ENCODE data around the gene ZNF205. TPM values are rescaled to one million over a fixed set of nuclear protein-coding genes. Genes with fewer than 3 reads are reported as not detected.

The ZNF205 gene
- total and polyA plus RNA-seq, 2 of the 13 experiments (the other 11 are each of a cell fraction or from before 2014, with no cell fraction given) = 5.8 to 10.2 TPM

- TF ChIP-seq ZNF101 (CRISPR knock-in tag; IDR thresholded peaks at IDR 0.05; ENCODE audit: borderline replicate concordance, low read depth) (peak; percentile 23; the same call in 1 of the 2 replicates), ZNF879 (CRISPR knock-in tag; IDR thresholded peaks at IDR 0.05) (0 out of 2 replicates have a peak, but pooled peaks have one; percentile 52), MNT (IDR thresholded peaks at IDR 0.05) (0 out of 2 replicates have a peak, but pooled peaks have one; percentile 22), MYC (CRISPR knock-in tag; IDR thresholded peaks at IDR 0.05; ENCODE audit: borderline replicate concordance) (peak; percentile 58; the same call in 1 of the 2 replicates), JUNB (CRISPR knock-in tag; IDR thresholded peaks at IDR 0.05; ENCODE audit: borderline replicate concordance) (peak; percentile 3; the same call in 1 of the 2 replicates), ZNF563 (CRISPR knock-in tag; IDR thresholded peaks at IDR 0.05) (peak; percentile 19; the same call in 1 of the 2 replicates), GATAD1 (CRISPR knock-in tag; IDR thresholded peaks at IDR 0.05) (no peak), ZSCAN21 (CRISPR knock-in tag; IDR thresholded peaks at IDR 0.05; ENCODE audit: borderline replicate concordance) (peak; percentile 42; the same call in 1 of the 2 replicates), SIN3A (IDR thresholded peaks at IDR 0.05; ENCODE audit: borderline replicate concordance, low read depth, low read length) (peak; percentile 15; the same call in 1 of the 2 replicates), PITX1 (CRISPR knock-in tag; IDR thresholded peaks at IDR 0.05) (no peak), ZNF350 (CRISPR knock-in tag; IDR thresholded peaks at IDR 0.05; ENCODE audit: borderline replicate concordance, low read depth) (no peak; the same call in 1 of the 2 replicates), SNAI1 (CRISPR knock-in tag; IDR thresholded peaks at IDR 0.05; ENCODE audit: borderline replicate concordance) (0 out of 2 replicates have a peak, but pooled peaks have one; percentile 20), RBFOX2 (IDR thresholded peaks at IDR 0.05; ENCODE audit: low read depth, low read length) (0 out of 2 replicates have a peak, but pooled peaks have one; percentile 31), ZNF670 (CRISPR knock-in tag; IDR thresholded peaks at IDR 0.05; ENCODE audit: borderline replicate concordance) (0 out of 2 replicates have a peak, but pooled peaks have one; percentile 12), ZBTB46 (CRISPR knock-in tag; IDR thresholded peaks at IDR 0.05; ENCODE audit: borderline replicate concordance) (peak; percentile 45; the same call in 1 of the 2 replicates), HINFP (CRISPR knock-in tag; IDR thresholded peaks at IDR 0.05; ENCODE audit: low read depth) (0 out of 2 replicates have a peak, but pooled peaks have one; percentile 12), HOXA5 (CRISPR knock-in tag; IDR thresholded peaks at IDR 0.05) (0 out of 2 replicates have a peak, but pooled peaks have one; percentile 30), ZFP91 (CRISPR knock-in tag; IDR thresholded peaks at IDR 0.05; ENCODE audit: borderline replicate concordance) (peak; percentile 7; the same call in 1 of the 2 replicates), ZFX (CRISPR knock-in tag; IDR thresholded peaks at IDR 0.05; ENCODE audit: low read depth) (peak; percentile 75), SAP130 (CRISPR knock-in tag; IDR thresholded peaks at IDR 0.05; ENCODE audit: low read depth) (peak; percentile 15; the same call in 1 of the 2 replicates), ZNF768 (CRISPR knock-in tag; IDR thresholded peaks at IDR 0.05) (0 out of 2 replicates have a peak, but pooled peaks have one; percentile 12), ZNF737 (CRISPR knock-in tag; IDR thresholded peaks at IDR 0.05; ENCODE audit: borderline replicate concordance) (no peak; the same call in 1 of the 2 replicates)
These were observed 46.5 kb upstream of the ZNF205 start (continued) for GRCh38 chr16:3065742-3066439.

All from HepG2 (cell line).